ENCODE measurements around the gene RNPS1. TPM values are rescaled to one million over a fixed set of nuclear protein-coding genes. Genes with fewer than 3 reads are reported as not detected.
"Not testable (repeated sequence)": the region's sequence is repeated elsewhere in the genome, so short reads cannot be mapped to it uniquely, and the experiment has no call there.

The RNPS1 gene
- total RNA-seq, 1 donor from 2014 or later, result 130 TPM

DNA sequence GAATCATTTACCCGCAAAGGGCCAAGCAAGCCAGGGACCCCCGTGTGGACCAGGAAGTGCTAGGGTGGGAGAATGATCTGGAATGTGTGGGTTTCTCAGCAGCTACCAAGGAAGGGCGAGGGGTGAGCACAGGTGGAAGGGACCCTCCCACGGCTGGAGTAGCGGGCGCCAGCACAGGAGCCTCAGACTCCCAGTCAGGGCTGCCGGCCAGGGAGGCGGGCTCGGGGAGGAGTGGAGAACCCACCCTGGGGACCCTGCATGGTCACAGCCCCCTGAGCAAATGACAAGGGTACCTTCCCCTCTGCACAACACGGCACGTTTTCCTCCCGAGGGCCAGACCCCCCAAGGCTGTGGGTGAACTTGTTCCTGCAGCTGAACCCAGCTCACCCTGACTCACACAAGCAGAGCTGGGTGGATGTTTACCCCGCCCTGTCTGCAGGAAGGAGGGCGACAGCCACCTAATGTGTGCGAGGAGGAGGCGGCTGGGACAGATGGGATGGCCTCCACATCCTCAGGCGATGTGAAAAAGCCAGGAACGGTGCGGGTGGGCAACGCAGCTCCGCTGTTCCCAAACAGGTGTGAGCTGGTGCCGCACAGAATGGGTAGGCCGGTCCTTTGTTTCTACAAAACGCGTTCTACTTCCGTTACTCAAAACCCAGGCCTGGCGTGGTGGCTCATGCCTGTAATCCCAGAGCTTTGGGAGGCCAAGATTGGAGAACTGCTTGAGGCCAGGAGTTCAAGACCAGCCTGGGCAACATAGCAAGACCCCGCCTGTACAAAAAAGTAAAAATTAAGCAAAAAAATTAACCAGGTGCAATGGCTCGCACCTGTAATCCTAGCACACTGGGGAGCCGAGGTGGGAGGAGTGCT, 22.8 kb downstream of the RNPS1 start:
- Histone ChIP-seq H3K36me3 (peaks cover 0 to 40% of the 10 kb centered on the region in 2 donors), H3K27me3 (no peaks in the 10 kb centered on the region), H3K4me3 (no peak overlapping the region), H3K4me1 (peaks cover 4% of the 10 kb centered on the region), H3K9me3 (no peaks in the 10 kb centered on the region), H3K27ac (no peak overlapping the region)
- no peak for DNase-seq (ENCODE audit: extremely low spot score in 2 of 2)
- TF ChIP-seq POLR2AphosphoS5 (IDR thresholded peaks at IDR 0.05; ENCODE audit: insufficient read depth in 1 of 2, low read depth in 1 of 2) (no peak), POLR2A (IDR thresholded peaks at IDR 0.05) (no peak)
- TF ChIP-seq, protein P1, sequence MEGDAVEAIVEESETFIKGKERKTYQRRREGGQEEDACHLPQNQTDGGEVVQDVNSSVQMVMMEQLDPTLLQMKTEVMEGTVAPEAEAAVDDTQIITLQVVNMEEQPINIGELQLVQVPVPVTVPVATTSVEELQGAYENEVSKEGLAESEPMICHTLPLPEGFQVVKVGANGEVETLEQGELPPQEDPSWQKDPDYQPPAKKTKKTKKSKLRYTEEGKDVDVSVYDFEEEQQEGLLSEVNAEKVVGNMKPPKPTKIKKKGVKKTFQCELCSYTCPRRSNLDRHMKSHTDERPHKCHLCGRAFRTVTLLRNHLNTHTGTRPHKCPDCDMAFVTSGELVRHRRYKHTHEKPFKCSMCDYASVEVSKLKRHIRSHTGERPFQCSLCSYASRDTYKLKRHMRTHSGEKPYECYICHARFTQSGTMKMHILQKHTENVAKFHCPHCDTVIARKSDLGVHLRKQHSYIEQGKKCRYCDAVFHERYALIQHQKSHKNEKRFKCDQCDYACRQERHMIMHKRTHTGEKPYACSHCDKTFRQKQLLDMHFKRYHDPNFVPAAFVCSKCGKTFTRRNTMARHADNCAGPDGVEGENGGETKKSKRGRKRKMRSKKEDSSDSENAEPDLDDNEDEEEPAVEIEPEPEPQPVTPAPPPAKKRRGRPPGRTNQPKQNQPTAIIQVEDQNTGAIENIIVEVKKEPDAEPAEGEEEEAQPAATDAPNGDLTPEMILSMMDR (IDR thresholded peaks at IDR 0.05), result no peak
- intact Hi-C loops (cut with DNase I), result no loop called here

DNA sequence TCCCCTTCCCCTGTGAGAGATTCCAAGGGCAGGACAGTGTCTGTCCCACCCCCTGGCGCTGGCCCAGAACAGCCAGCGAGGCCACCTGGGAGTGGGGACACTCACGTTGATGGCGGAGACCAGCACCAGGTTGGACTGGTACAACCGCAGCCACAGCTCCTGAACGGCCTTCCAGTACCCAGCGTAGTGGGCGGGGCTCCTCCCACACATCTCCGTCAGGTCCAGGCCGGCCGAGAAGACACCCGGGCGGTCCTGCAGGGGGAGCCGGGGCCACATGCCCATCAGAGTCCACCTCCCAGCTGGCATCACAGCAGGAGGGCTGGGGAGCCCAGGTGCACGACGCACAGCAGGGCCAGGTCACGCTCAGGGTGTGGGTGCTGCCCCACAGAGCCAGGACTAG, 23.6 kb downstream of the RNPS1 start:
- no peak for DNase-seq (ENCODE audit: extremely low spot score in 2 of 2)
- no peaks in the 10 kb centered on the region for H3K27me3 ChIP-seq
- no peaks in the 10 kb centered on the region for H3K4me1 ChIP-seq
- H3K9me3 ChIP-seq, result no peaks in the 10 kb centered on the region
- no peak for TF ChIP-seq POLR2AphosphoS5 (IDR thresholded peaks at IDR 0.05; ENCODE audit: insufficient read depth in 1 of 2, low read depth in 1 of 2)
- no peak for TF ChIP-seq POLR2A (IDR thresholded peaks at IDR 0.05)
- TF ChIP-seq, protein P1 (IDR thresholded peaks at IDR 0.05), result no peak
- H3K4me3 ChIP-seq, result no peak overlapping the region
- H3K27ac ChIP-seq, result no peak overlapping the region
- peaks cover 0 to 40% of the 10 kb centered on the region in 2 donors for H3K36me3 ChIP-seq
- intact Hi-C loops (cut with DNase I), result no loop called here

DNA sequence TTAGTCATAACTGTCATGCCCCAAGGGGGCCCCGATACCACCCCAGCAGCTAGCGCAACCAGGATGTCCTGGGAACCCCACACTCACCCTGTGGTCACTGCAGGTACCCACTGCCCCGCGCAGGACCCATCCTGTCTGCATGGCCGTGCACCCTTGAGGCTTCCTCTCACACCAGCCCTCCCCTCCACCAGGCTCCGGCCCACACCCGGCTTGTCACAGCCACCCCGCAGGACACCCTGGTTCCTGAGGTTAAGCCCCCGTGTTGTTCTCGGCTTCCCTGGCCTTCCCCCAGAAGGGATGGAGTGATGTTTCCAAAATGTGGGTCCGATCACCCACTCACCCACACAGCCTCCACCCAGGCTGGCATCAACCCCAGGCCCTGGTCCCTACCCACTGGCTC, 24.1 kb downstream of the RNPS1 start:
- intact Hi-C loops (cut with DNase I), result no loop called here
- no peaks in the 10 kb centered on the region for H3K4me1 ChIP-seq
- no peaks in the 10 kb centered on the region for H3K27me3 ChIP-seq
- TF ChIP-seq POLR2AphosphoS5 (IDR thresholded peaks at IDR 0.05; ENCODE audit: insufficient read depth in 1 of 2, low read depth in 1 of 2) (no peak), POLR2A (IDR thresholded peaks at IDR 0.05) (no peak)
- TF ChIP-seq, protein P1 (IDR thresholded peaks at IDR 0.05), result no peak
- DNase-seq (ENCODE audit: extremely low spot score in 2 of 2), result no peak
- H3K9me3 ChIP-seq, result no peaks in the 10 kb centered on the region
- H3K4me3 ChIP-seq, result no peak overlapping the region
- H3K27ac ChIP-seq, result no peak overlapping the region
- peaks cover 0 to 40% of the 10 kb centered on the region in 2 donors for H3K36me3 ChIP-seq

DNA sequence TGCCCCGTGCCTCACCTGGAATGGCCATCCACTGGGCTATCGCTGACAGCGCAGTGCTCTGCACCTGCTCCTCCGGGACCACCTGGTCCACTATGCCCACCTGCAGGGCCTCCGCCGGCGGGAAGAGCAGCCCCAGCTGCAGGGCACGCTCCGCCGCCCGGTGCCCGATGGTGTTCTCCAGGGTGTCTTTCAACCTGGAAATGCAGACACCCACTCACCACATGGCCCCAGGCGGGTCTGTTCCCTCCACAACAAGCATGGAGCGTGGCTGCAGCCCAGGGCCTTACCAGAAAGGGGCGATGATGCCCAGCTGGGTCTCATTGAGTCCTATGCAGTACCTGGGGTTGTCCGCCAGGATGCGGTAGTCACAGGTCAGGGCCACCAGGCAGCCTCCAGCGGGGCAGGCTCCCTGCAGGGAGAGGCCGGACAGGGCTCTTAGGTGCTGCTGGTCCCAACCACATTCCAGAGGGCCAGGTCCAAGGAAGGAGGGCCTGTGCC, 24.8 kb downstream of the RNPS1 start:
- no peaks in the 10 kb centered on the region for H3K4me1 ChIP-seq
- H3K36me3 ChIP-seq, result peaks cover 0 to 40% of the 10 kb centered on the region in 2 donors
- no peak overlapping the region for H3K4me3 ChIP-seq
- H3K27me3 ChIP-seq, result no peaks in the 10 kb centered on the region
- TF ChIP-seq POLR2AphosphoS5 (IDR thresholded peaks at IDR 0.05; ENCODE audit: insufficient read depth in 1 of 2, low read depth in 1 of 2), result no peak
- no peak for TF ChIP-seq POLR2A (IDR thresholded peaks at IDR 0.05)
- TF ChIP-seq, protein P1 (IDR thresholded peaks at IDR 0.05), result no peak
- H3K9me3 ChIP-seq, result no peaks in the 10 kb centered on the region
- intact Hi-C loops (cut with DNase I), result no loop called here
- DNase-seq (ENCODE audit: extremely low spot score in 2 of 2), result no peak
- no peak overlapping the region for H3K27ac ChIP-seq

DNA sequence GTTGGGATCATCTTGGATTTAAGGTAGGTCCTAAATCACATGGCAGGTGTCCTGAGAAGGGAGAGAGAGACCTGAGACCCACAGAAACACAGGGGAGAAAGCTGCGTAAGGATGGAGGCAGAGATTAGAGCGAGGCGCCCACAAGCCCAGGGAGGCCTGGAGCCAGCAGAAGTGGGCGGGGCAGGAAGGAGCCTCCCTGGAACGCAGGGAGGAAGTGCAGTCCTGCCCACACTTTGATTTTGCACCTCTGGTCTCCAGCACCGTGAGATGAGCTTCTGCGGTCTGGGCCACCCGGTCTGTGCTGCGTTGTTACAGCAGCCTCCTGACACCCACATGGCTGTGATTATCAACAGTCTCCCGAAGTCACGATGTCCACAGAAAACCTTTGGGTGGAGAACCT, 25.3 kb downstream of the RNPS1 start:
- no peak for DNase-seq (ENCODE audit: extremely low spot score in 2 of 2)
- no peak overlapping the region for H3K27ac ChIP-seq
- peaks cover 0 to 40% of the 10 kb centered on the region in 2 donors for H3K36me3 ChIP-seq
- peaks cover under 1% of the 10 kb centered on the region for H3K27me3 ChIP-seq
- intact Hi-C loops (cut with DNase I), result no loop called here
- TF ChIP-seq POLR2AphosphoS5 (IDR thresholded peaks at IDR 0.05; ENCODE audit: insufficient read depth in 1 of 2, low read depth in 1 of 2) (no peak), POLR2A (IDR thresholded peaks at IDR 0.05) (no peak)
- TF ChIP-seq, protein P1 (IDR thresholded peaks at IDR 0.05), result no peak
- H3K9me3 ChIP-seq, result no peaks in the 10 kb centered on the region
- H3K4me1 ChIP-seq, result peaks cover 4% of the 10 kb centered on the region
- H3K4me3 ChIP-seq, result no peak overlapping the region

DNA sequence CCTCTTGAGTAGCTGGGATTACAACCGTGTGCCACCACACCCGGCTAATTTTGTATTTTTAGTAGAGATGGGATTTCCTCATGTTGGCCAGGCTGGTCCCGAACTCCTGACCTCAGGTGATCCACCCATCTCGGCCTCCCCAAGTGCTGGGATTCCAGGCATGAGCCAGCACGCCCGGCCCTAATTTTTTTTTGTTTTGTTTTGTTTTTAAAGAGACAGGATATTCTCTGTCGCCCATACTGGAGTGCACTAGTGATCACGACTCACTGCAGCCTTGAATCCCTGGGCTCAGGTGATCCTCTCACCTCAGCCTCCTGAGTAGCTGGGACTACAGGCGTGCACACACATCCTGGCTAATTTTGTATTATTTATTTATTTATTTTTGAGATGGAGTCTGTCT, 27.6 kb downstream of the RNPS1 start:
- H3K27me3 ChIP-seq; H3K4me3 ChIP-seq; H3K27ac ChIP-seq; H3K9me3 ChIP-seq; intact Hi-C loops (cut with DNase I); DNase-seq (ENCODE audit: extremely low spot score in 2 of 2): not testable (repeated sequence)
- peaks cover 22% of the 10 kb centered on the region for H3K4me1 ChIP-seq
- peaks cover 0 to 29% of the 10 kb centered on the region in 2 donors for H3K36me3 ChIP-seq
